ENCODE results near the gene TSHZ2.
"Not testable (repeated sequence)": the region's sequence is repeated elsewhere in the genome, so short reads cannot be mapped to it uniquely, and the experiment has no call there.

TSHZ2 gene

DNA sequence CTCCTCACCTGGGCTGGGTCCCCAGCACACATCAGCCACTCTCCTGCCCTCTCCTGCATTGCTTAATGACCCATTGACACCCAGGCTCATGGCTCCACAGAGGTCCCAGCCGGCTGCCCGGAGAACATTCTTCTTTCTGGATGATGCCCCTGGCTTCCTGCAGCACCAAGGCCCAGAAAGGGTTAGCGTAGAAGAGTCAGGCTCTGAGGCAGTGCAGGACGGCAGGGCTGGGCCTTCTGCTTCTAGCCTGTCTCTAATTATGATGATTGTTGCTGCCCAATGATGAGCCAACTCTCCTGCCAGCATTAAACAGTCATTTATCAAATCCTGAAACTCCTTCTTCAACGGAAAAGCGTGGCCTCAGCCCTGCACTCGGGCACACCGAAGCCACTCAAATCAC, 555.0 kb downstream of the TSHZ2 start:
- no peaks in the 10 kb centered on the region for H3K36me3 ChIP-seq (ENCODE audit: insufficient read depth, low read length)
- H3K4me1 ChIP-seq (ENCODE audit: insufficient read depth, low read length) = no peaks in the 10 kb centered on the region
- H3K9me3 ChIP-seq (ENCODE audit: control insufficient read depth, insufficient read depth, low read length) = no peaks in the 10 kb centered on the region
- H3K9ac ChIP-seq (ENCODE audit: low read depth, low read length) = no peak overlapping the region

DNA sequence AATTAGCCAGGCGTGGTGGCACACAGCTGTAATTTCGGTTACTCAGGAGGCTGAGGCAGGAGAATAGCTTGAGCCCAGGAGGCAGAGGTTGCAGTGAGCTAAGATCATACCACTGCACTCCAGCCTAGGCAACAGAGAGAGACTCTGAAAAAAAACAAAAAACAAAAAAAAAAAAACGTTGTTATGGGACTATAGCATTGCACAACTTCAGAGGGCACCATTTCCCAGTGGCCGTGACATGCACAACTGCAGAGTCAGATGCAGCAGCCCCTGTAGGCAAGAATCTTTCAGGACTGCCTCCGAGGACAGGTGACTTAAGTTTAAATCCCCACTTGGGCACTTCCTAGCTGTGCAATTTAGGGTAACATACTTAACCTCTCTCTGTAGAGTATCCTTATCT, 557.5 kb downstream of the TSHZ2 start:
- no peaks in the 10 kb centered on the region for H3K9me3 ChIP-seq (ENCODE audit: control insufficient read depth, insufficient read depth, low read length)
- no peak overlapping the region for H3K9ac ChIP-seq (ENCODE audit: low read depth, low read length)
- no peaks in the 10 kb centered on the region for H3K36me3 ChIP-seq (ENCODE audit: insufficient read depth, low read length)
- H3K4me1 ChIP-seq (ENCODE audit: insufficient read depth, low read length) = no peaks in the 10 kb centered on the region

GRCh38 chr20:53530440-53530839, 558.3 kb downstream of the TSHZ2 start:
- Histone ChIP-seq H3K4me1 (ENCODE audit: insufficient read depth, low read length) (no peaks in the 10 kb centered on the region), H3K36me3 (ENCODE audit: insufficient read depth, low read length) (no peaks in the 10 kb centered on the region), H3K9me3 (ENCODE audit: control insufficient read depth, insufficient read depth, low read length) (no peaks in the 10 kb centered on the region), H3K9ac (ENCODE audit: low read depth, low read length) (no peak overlapping the region)

GRCh38 chr20:53532654-53533312, 560.6 kb downstream of the TSHZ2 start:
- not testable (repeated sequence) for H3K4me1 ChIP-seq (ENCODE audit: insufficient read depth, low read length); H3K36me3 ChIP-seq (ENCODE audit: insufficient read depth, low read length); H3K9me3 ChIP-seq (ENCODE audit: control insufficient read depth, insufficient read depth, low read length); H3K9ac ChIP-seq (ENCODE audit: low read depth, low read length)

DNA sequence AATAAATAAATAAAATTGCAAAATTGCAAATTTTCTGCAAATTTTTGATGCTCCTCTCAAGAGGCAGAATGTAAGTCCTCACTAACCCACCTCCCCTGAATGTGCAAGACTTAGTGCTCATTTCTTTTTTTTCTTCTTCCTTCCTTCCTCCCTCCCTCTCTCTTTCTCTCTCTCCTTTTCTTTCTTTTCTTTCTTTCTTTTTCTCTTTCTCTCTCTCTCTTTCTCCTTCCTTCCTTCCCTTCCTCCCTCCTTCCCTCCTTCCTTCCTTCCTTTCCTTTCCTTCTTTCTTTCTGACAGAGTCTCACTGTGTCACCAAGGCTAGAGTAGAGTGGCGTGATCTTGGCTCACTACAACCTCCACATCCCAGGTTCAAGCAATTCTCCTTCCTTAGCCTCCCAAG, 561.3 kb downstream of the TSHZ2 start:
- Histone ChIP-seq H3K9ac (ENCODE audit: low read depth, low read length) (no peak overlapping the region), H3K9me3 (ENCODE audit: control insufficient read depth, insufficient read depth, low read length) (no peaks in the 10 kb centered on the region)

GRCh38 chr20:53534037-53534436, 561.9 kb downstream of the TSHZ2 start:
- Histone ChIP-seq H3K9me3 (ENCODE audit: control insufficient read depth, insufficient read depth, low read length) (no peaks in the 10 kb centered on the region), H3K4me1 (ENCODE audit: insufficient read depth, low read length) (no peaks in the 10 kb centered on the region; the same call in 1 of the 2 replicates), H3K36me3 (ENCODE audit: insufficient read depth, low read length) (no peaks in the 10 kb centered on the region), H3K9ac (ENCODE audit: low read depth, low read length) (no peak overlapping the region)

More for the DNA sequence above, 561.3 kb downstream of the TSHZ2 start:
- Histone ChIP-seq H3K36me3 (ENCODE audit: insufficient read depth, low read length) (no peaks in the 10 kb centered on the region), H3K4me1 (ENCODE audit: insufficient read depth, low read length) (no peaks in the 10 kb centered on the region; the same call in 1 of the 2 replicates)

DNA sequence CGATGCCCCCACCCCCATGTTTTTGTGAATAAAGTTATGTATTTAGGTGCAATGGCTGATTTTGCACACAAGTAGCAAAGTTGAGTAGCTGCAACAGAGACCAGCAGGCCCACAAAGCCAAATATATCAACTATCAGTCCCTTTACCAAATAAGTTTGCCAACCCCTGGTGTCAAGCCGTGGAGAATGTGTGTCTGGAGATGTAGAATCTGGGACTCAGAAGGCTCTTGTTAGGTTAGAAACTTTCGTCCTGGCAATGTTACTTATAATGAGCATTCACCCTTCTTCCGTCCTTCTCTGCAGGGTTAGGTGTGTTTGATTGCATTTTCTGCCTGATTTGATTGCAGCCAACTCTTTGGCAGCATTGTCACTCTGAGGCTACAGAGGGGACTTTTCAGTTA, 563.7 kb downstream of the TSHZ2 start:
- Histone ChIP-seq H3K4me1 (ENCODE audit: insufficient read depth, low read length) (no peaks in the 10 kb centered on the region; the same call in 1 of the 2 replicates), H3K36me3 (ENCODE audit: insufficient read depth, low read length) (no peaks in the 10 kb centered on the region), H3K9ac (ENCODE audit: low read depth, low read length) (no peak overlapping the region), H3K9me3 (ENCODE audit: control insufficient read depth, insufficient read depth, low read length) (no peaks in the 10 kb centered on the region)

- not testable (repeated sequence) for H3K36me3 ChIP-seq (ENCODE audit: insufficient read depth, low read length); H3K4me1 ChIP-seq (ENCODE audit: insufficient read depth, low read length); H3K9ac ChIP-seq (ENCODE audit: low read depth, low read length); H3K9me3 ChIP-seq (ENCODE audit: control insufficient read depth, insufficient read depth, low read length)
Observed at GRCh38 chr20:53536382-53536781, 564.2 kb downstream of the TSHZ2 start.

GRCh38 chr20:53539516-53539915, 567.4 kb downstream of the TSHZ2 start:
- Histone ChIP-seq H3K9ac (ENCODE audit: low read depth, low read length) (no peak overlapping the region), H3K36me3 (ENCODE audit: insufficient read depth, low read length) (no peaks in the 10 kb centered on the region)

More at GRCh38 chr20:53539516-53539915, 567.4 kb downstream of the TSHZ2 start:
- H3K4me1 ChIP-seq (ENCODE audit: insufficient read depth, low read length) = no peaks in the 10 kb centered on the region; the same call in 1 of the 2 replicates
- H3K9me3 ChIP-seq (ENCODE audit: control insufficient read depth, insufficient read depth, low read length) = no peaks in the 10 kb centered on the region

All from ES-I3 (cell line).